Suprapubic skin (tissue), 4 donors: ENCODE data around the gene CRK. TPM values are rescaled to one million over a fixed set of nuclear protein-coding genes. Genes with fewer than 3 reads are reported as not detected.
A peak's percentile ranks its signal among the peaks of the same experiment; 100 is the strongest.

Experiments used
- DNase-seq, 2 donors: peaks; one replicate each; pipeline ENCODE4 v3.0.0-alpha.2; 2019; ENCODE audit warnings: low spot score in 2 of 2
- H3K27ac ChIP-seq: fragments of 200-600 bp; sonication (generic); one replicate; pipeline ENCODE4 v1.5.1; 2019
- H3K27me3 ChIP-seq: fragments of 200-600 bp; sonication (generic); one replicate; pipeline ENCODE4 v1.5.1; 2019
- H3K36me3 ChIP-seq: fragments of 200-600 bp; sonication (generic); one replicate; pipeline ENCODE4 v1.5.1; 2019
- H3K4me1 ChIP-seq: fragments of 200-600 bp; sonication (generic); one replicate; pipeline ENCODE4 v1.5.1; 2019
- H3K4me3 ChIP-seq: fragments of 200-600 bp; sonication (generic); one replicate; pipeline ENCODE4 v1.5.1; 2019; ENCODE audit warnings: mild to moderate bottlenecking
- H3K9me3 ChIP-seq: fragments of 200-600 bp; sonication (generic); one replicate; pipeline ENCODE4 v1.5.1; 2019
- CTCF ChIP-seq, 2 donors: fragments of 200-600 bp in 1 of 2; fragments of 450-650 bp in 1 of 2; sonication (generic) in 1 of 2; IDR thresholded peaks; one replicate each; pipeline ENCODE4 v1.5.1; 2016 to 2019; ENCODE audit warnings: antibody characterized with exemption in 2 of 2, mild to moderate bottlenecking in 1 of 2, moderate library complexity in 1 of 2
- EP300 ChIP-seq: sonication (generic); formaldehyde crosslinking; IDR thresholded peaks from one replicate; pipeline ENCODE4 v1.6.1; 2017; ENCODE audit warnings: antibody characterized with exemption
- POLR2A ChIP-seq, 2 donors: fragments of 450-650 bp; IDR thresholded peaks; one replicate each; pipeline ENCODE4 v1.6.1; 2017; ENCODE audit warnings: antibody characterized with exemption in 2 of 2, mild to moderate bottlenecking in 2 of 2, moderate library complexity in 2 of 2
- POLR2AphosphoS5 ChIP-seq, 3 donors: sonication (generic); formaldehyde crosslinking; IDR thresholded peaks; one replicate each; pipeline ENCODE4 v1.6.1; 2017; ENCODE audit warnings: antibody characterized with exemption in 3 of 3
- WGBS: methylation state at CpG from one replicate; pipeline ENCODE4 v1.1.5; 2018; 5-methylcytosine and 5-hydroxymethylcytosine counted together
- total RNA-seq, 4 donors: library from RNA; depleted of rRNA; stranded (reverse); fragments of >200 nt; gene quantifications; one replicate each; pipeline ENCODE4 v1.1.0, GENCODE V29; 2016

The CRK gene
- 10 to 100 TPM; 38.9 to 53.7 (median 49.0) TPM for total RNA-seq

- peak; percentile 97 for DNase-seq
- H3K36me3 ChIP-seq = peaks cover 8% of the 10 kb centered on the region
- H3K27me3 ChIP-seq = no peaks in the 10 kb centered on the region
- H3K4me1 ChIP-seq = peaks cover 52% of the 10 kb centered on the region
- 0% methylated on average over 4 of the region's 93 CpGs for WGBS
- TF ChIP-seq POLR2AphosphoS5 (IDR thresholded peaks at IDR 0.05) (peak in 2 of 3 donors; percentile 41 to 99), EP300 (no peak), POLR2A (IDR thresholded peaks at IDR 0.05) (peak; percentile 82 to 95), CTCF (IDR thresholded peaks at IDR 0.05) (no peak)
- H3K27ac ChIP-seq = peak within 1 kb of the TSS; percentile 99
- no peaks in the 10 kb centered on the region for H3K9me3 ChIP-seq
- H3K4me3 ChIP-seq = peak within 1 kb of the TSS; percentile 100
These were observed at the start of gene CRK for GRCh38 chr17:1455797-1456599. Gene CRK, minus strand, starts transcription at chr17:1456232. Its CDS starts 115 bp downstream, at chr17:1456117.

GRCh38 chr17:1505586-1505985 is 49.6 kb upstream of the CRK start:
- no peak for TF ChIP-seq POLR2A (IDR thresholded peaks at IDR 0.05)
- peaks cover 58% of the 10 kb centered on the region for H3K36me3 ChIP-seq
- H3K27me3 ChIP-seq = no peaks in the 10 kb centered on the region
- H3K4me1 ChIP-seq = peaks cover 20% of the 10 kb centered on the region
- H3K4me3 ChIP-seq = no peak overlapping the region
- 89% methylated on average over 5 of the region's 5 CpGs for WGBS
- H3K9me3 ChIP-seq = no peaks in the 10 kb centered on the region
- no peak overlapping the region for H3K27ac ChIP-seq
- no peak for DNase-seq

- Histone ChIP-seq H3K4me1 (peaks cover 13% of the 10 kb centered on the region), H3K27me3 (no peaks in the 10 kb centered on the region), H3K9me3 (no peaks in the 10 kb centered on the region), H3K27ac (no peak overlapping the region), H3K4me3 (no peak overlapping the region), H3K36me3 (peaks cover 58% of the 10 kb centered on the region)
- TF ChIP-seq POLR2A (IDR thresholded peaks at IDR 0.05) (no peak), CTCF (IDR thresholded peaks at IDR 0.05) (no peak), EP300 (no peak), POLR2AphosphoS5 (IDR thresholded peaks at IDR 0.05) (no peak)
- DNase-seq = no peak
- WGBS = 100% methylated on average over 2 of the region's 3 CpGs
These were observed 48.8 kb upstream of the CRK start for GRCh38 chr17:1504866-1505265.

GRCh38 chr17:1503699-1504098 is 47.7 kb upstream of the CRK start:
- H3K4me3 ChIP-seq = no peak overlapping the region
- WGBS = 92% methylated on average over 10 of the region's 10 CpGs
- no peak for DNase-seq
- no peaks in the 10 kb centered on the region for H3K27me3 ChIP-seq
- TF ChIP-seq POLR2AphosphoS5 (IDR thresholded peaks at IDR 0.05) (no peak), CTCF (IDR thresholded peaks at IDR 0.05) (no peak), POLR2A (IDR thresholded peaks at IDR 0.05) (no peak), EP300 (no peak)
- H3K27ac ChIP-seq = no peak overlapping the region
- H3K9me3 ChIP-seq = no peaks in the 10 kb centered on the region
- H3K36me3 ChIP-seq = peaks cover 49% of the 10 kb centered on the region
- peaks cover 5% of the 10 kb centered on the region for H3K4me1 ChIP-seq

- H3K27ac ChIP-seq = no peak overlapping the region
- 69% methylated on average over 9 of the region's 9 CpGs for WGBS
- no peak for DNase-seq
These were observed 42.8 kb upstream of the CRK start for GRCh38 chr17:1498869-1499268.

More at GRCh38 chr17:1498869-1499268, 42.8 kb upstream of the CRK start:
- no peak overlapping the region for H3K4me3 ChIP-seq
- H3K36me3 ChIP-seq = peaks cover 31% of the 10 kb centered on the region
- H3K27me3 ChIP-seq = no peaks in the 10 kb centered on the region
- H3K4me1 ChIP-seq = peaks cover 13% of the 10 kb centered on the region
- no peaks in the 10 kb centered on the region for H3K9me3 ChIP-seq
- TF ChIP-seq CTCF (IDR thresholded peaks at IDR 0.05) = no peak
- no peak for TF ChIP-seq POLR2A (IDR thresholded peaks at IDR 0.05)
- no peak for TF ChIP-seq POLR2AphosphoS5 (IDR thresholded peaks at IDR 0.05)
- no peak for TF ChIP-seq EP300
